HG03064 (cell line): ENCODE results near the gene AGR2.

ENCODE experiments used
- ATAC-seq: cut with Tn5 transposase; IDR thresholded peaks from one replicate; pipeline ENCODE4 v1.9.1; 2021; ENCODE audit warnings: low read depth; ENCODE audit not compliant: unreplicated experiment

Gene AGR2

GRCh38 chr7:16815001-16815400, 10.2 kb upstream of the AGR2 start:
- ATAC-seq: no peak

DNA sequence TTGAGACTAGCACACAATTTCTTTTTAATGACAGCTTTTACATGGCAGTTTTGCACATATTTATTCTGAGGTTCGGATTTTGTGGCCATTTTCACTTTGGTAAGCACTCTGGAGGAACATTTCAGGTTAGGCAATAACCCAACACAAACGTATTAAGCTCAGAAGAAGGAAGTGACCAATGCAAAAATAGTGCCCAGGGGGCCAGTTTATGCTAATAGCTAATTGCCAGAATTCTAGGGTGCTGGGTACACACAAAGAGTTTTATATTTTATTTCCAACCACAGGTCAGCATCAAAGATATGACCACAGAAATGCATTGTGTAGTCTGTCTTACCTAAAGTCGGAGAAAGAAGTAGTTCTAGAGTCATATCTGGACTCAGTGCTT, 8.4 kb upstream of the AGR2 start:
- no peak for ATAC-seq

GRCh38 chr7:16812542-16813231, 7.9 kb upstream of the AGR2 start:
- no peak for ATAC-seq

GRCh38 chr7:16811551-16811950, 6.8 kb upstream of the AGR2 start:
- no peak for ATAC-seq

DNA sequence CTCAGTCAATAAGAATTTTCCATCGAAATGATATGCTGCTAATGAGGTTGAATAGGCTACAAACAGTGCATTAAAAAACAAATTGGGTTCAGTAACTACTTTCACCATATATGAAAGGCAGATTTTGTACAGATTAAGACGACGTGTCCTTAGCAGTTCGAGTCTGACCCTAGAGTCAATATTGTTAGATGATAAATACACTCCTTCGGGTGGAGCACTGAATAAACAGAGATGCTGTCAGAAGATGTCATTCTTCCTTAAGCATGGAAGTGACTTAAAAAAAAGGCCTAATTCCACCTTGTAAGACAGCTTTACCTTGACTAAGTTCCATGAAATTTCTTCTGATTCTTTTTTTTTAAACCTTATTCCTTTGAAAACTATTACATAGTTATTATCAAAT, 5.8 kb upstream of the AGR2 start:
- ATAC-seq: no peak

GRCh38 chr7:16810112-16810511, 5.3 kb upstream of the AGR2 start:
- no peak for ATAC-seq

GRCh38 chr7:16805441-16805840, 642 bp upstream of the AGR2 start:
- no peak for ATAC-seq

- ATAC-seq: no peak
Measured at GRCh38 chr7:16803881-16804673, 722 bp downstream of the AGR2 start.

DNA sequence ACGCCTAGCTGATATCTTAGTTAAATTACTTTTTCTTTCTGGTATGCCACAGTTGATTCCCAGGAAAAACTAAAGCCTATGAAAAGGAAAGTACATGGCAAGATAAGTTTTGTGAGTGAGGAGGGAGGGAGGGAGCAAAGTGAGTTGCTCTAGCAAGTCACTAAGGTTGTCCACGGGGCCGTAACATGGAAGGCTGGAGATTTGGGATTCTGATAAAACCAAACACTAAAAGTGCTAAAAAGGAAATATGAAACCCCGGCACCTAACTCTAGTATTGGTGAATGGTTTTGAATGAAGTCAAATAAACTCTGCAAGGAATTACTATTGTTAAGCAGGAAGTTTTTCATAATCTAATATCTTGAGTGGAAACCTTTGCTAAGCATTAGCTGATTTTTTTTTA, 1.7 kb downstream of the AGR2 start:
- ATAC-seq: no peak

- ATAC-seq: no peak
Measured at GRCh38 chr7:16801579-16801978, 3.2 kb downstream of the AGR2 start.

DNA sequence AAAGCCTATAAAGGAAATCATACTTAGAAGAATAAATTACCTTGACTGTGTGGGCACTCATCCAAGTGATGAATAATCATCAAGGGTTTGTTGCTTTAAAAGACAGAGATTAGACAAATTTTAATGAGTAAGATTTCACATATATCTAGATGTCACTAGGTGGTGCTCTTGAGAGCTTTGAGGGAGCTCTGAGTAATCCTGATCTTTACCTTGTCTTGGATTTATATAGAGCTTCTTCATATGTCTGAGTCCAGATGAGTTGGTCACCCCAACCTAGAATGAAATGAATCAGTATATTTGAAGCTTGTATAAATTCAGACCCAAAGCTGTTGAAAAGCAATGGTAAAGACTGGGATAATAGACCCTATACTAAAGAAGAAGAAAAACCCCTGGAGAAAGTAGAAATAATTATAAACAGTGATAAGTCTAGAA, 3.7 kb downstream of the AGR2 start:
- ATAC-seq: no peak

DNA sequence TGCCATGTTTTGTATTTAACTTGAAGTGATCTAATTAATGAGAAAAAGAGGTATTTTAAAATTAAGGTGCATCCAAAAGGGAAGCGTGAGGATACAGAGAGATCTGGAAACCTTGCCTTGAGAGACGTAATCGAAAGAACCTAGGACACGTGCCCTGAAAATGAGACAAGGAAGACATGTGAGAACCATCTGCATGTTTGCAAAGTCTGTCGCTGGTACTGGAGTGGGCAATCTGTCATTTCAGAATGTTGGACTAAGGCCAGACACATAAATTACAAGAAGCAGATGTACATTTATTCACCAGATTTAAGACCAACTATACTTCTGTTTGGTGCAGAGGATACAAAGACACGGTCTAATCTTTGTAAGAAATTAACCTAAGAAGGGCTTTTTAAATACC, 9.2 kb downstream of the AGR2 start:
- ATAC-seq: no peak

DNA sequence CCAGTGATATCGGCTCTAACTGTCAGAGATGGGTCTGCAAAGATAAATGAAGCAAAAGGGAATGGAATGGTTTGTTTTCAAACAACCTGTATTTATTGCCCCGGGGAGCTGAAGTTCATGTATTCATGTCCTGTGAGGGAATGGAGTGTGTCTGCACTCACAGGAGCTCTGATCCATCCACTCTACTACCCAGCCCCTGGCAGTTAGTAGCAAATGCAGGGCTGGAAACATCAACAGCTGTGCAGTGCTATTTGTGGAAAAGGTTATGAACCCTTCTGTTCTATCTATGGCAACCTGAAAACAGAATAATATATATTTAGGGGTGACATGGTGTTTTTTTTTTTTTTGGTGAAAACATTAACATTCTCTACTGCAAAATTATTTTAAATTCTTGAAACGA, 9.8 kb downstream of the AGR2 start:
- no peak for ATAC-seq

DNA sequence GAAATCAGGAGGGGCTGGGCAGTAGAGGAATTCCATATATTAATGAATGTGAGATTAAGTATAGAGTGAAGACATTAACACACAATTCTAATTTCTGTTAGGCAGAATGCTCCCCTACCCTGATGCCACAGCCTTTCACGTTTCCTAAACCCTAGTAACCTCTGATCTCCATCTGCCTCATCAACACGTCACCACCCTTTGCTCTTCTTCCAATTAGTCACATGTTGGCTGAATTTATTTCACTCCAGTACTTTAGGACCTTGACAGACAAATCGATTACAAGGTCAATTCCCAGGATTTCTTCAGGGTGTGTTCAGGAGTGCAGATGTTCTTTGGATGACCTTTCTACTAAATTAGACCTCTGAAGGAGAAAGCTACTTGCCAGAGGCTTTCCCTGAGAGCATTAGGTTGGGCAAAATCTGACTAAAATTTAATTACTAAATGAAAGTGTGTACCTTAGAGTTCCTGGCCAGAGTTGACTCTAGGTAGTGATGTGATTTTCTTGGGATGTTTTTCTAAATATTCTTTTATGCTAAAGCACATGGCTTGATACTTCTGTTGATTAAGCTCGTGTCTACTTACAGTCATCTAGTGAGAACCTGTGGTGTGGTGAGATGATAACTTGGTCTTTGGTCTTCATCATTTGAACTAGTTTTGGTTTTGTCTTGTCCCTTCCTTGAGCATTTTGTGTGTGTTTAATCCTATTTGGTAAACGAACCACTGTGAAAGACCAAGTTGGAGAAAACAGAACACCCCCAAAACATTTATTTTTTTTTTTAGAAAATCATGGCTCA, 12.7 kb downstream of the AGR2 start:
- no peak for ATAC-seq

DNA sequence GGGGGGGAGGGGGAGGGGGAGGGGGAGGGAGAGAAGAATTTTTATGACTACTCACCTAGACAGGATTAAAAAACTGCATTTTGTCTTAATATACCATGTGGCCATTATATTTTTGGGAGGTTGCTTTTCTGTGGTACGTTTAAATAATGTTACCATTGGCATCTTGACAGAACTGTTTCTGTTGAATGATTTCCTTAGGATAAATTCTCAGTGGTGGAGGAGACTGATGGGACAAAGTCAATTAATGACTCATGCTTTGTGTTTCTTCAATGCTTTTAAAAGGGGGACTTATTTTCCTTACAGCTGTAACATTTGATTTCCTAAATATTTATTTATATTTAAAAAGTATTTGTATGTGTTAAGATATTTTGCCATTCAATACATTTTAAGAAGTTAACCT, 13.7 kb downstream of the AGR2 start:
- ATAC-seq: no peak

- no peak for ATAC-seq
Measured at GRCh38 chr7:16787127-16787526, 17.7 kb downstream of the AGR2 start.

- ATAC-seq: no peak
Measured at GRCh38 chr7:16786257-16786656, 18.5 kb downstream of the AGR2 start.

GRCh38 chr7:16785846-16786245, 19.0 kb downstream of the AGR2 start:
- no peak for ATAC-seq

GRCh38 chr7:16785321-16785720, 19.5 kb downstream of the AGR2 start:
- ATAC-seq: no peak

- no peak for ATAC-seq
Measured at GRCh38 chr7:16780596-16780995, 24.2 kb downstream of the AGR2 start.

DNA sequence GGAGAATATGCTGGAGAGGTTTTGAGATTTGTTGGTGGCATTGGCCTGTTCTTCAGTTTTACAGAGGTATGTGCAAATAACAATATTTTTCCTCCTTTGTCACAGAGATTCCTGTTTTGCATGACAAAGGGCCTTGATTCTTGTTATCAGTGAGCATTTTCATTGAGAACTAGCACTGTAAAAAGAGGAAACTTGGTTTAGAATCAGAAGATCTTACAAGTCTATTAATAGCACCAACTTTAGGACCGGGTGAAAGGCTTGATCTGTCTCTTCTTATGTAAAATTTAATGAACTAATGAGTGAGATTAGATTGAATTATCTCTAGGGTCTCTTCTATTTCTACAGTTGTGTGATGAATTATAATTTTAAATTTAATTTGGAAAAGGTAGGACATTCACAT, 25.7 kb downstream of the AGR2 start:
- no peak for ATAC-seq
